ENCODE results near the gene TRDMT1. TPM values are rescaled to one million over a fixed set of nuclear protein-coding genes. Genes with fewer than 3 reads are reported as not detected.
A peak's percentile ranks its signal among the peaks of the same experiment; 100 is the strongest.

Gene TRDMT1
- total and polyA plus RNA-seq, 4 donors: 2.5 to 25.9 (median 6.5) TPM

- Histone ChIP-seq H3K27me3 (ENCODE audit: control insufficient read depth in 3 of 3, insufficient read depth in 3 of 3, low read length in 2 of 3) (no peaks in the 10 kb centered on the region), H3K4me1 (ENCODE audit: control insufficient read depth in 5 of 5, insufficient read depth in 5 of 5, low read length in 5 of 5) (peaks cover 0 to 5% (median 0%) of the 10 kb centered on the region in 5 donors), H3K27ac (ENCODE audit: low read depth in 1 of 2, low read length in 1 of 2) (no peak overlapping the region), H3K36me3 (ENCODE audit: control insufficient read depth in 4 of 4, insufficient read depth in 4 of 4, low read length in 4 of 4) (peaks cover 0 to 7% (median 0%) of the 10 kb centered on the region in 4 donors), H3K9me3 (ENCODE audit: control insufficient read depth in 4 of 4, insufficient read depth in 3 of 4, low read length in 3 of 4) (no peaks in the 10 kb centered on the region), H3K4me3 (no peak overlapping the region), H3K9ac (ENCODE audit: insufficient read depth in 1 of 2, low read length in 2 of 2) (no peak overlapping the region)
- no peak for ATAC-seq (ENCODE audit: insufficient read depth, low FRiP score)
- DNase-seq: peak in 1 of 3 donors; percentile 30
- WGBS, 2 donors: 94% methylated on average over 5 of the region's 5 CpGs
- TF ChIP-seq CTCF (IDR thresholded peaks at IDR 0.05; ENCODE audit: control extremely low read depth, extremely low read depth): no peak
Measured at GRCh38 chr10:17153321-17153720, 48.2 kb downstream of the TRDMT1 start.

GRCh38 chr10:17151716-17152115 is 49.8 kb downstream of the TRDMT1 start:
- no peak overlapping the region for H3K9ac ChIP-seq (ENCODE audit: insufficient read depth in 1 of 2, low read length in 2 of 2)
- no peak for DNase-seq
- ATAC-seq (ENCODE audit: insufficient read depth, low FRiP score): no peak
- WGBS, 2 donors: 54 to 71% methylated on average over 1 of the region's 1 CpG
- no peaks in the 10 kb centered on the region for H3K9me3 ChIP-seq (ENCODE audit: control insufficient read depth in 4 of 4, insufficient read depth in 3 of 4, low read length in 3 of 4)
- peaks cover 0 to 7% (median 0%) of the 10 kb centered on the region in 4 donors for H3K36me3 ChIP-seq (ENCODE audit: control insufficient read depth in 4 of 4, insufficient read depth in 4 of 4, low read length in 4 of 4)
- no peaks in the 10 kb centered on the region for H3K27me3 ChIP-seq (ENCODE audit: control insufficient read depth in 3 of 3, insufficient read depth in 3 of 3, low read length in 2 of 3)
- no peak overlapping the region for H3K4me3 ChIP-seq
- peaks cover 0 to 15% (median 2%) of the 10 kb centered on the region in 5 donors for H3K4me1 ChIP-seq (ENCODE audit: control insufficient read depth in 5 of 5, insufficient read depth in 5 of 5, low read length in 5 of 5)
- TF ChIP-seq CTCF (IDR thresholded peaks at IDR 0.05; ENCODE audit: control extremely low read depth, extremely low read depth): no peak
- no peak overlapping the region for H3K27ac ChIP-seq (ENCODE audit: low read depth in 1 of 2, low read length in 1 of 2)

GRCh38 chr10:17147884-17148489 is 53.5 kb downstream of the TRDMT1 start:
- no peak for TF ChIP-seq CTCF (IDR thresholded peaks at IDR 0.05; ENCODE audit: control extremely low read depth, extremely low read depth)
- 81 to 84% methylated on average over 5 of the region's 5 CpGs for WGBS, 2 donors
- no peak overlapping the region for H3K4me3 ChIP-seq
- no peak overlapping the region for H3K9ac ChIP-seq (ENCODE audit: insufficient read depth in 1 of 2, low read length in 2 of 2)
- no peak overlapping the region for H3K27ac ChIP-seq (ENCODE audit: low read depth in 1 of 2, low read length in 1 of 2)
- H3K9me3 ChIP-seq (ENCODE audit: control insufficient read depth in 4 of 4, insufficient read depth in 3 of 4, low read length in 3 of 4): no peaks in the 10 kb centered on the region
- no peak for ATAC-seq (ENCODE audit: insufficient read depth, low FRiP score)
- H3K36me3 ChIP-seq (ENCODE audit: control insufficient read depth in 4 of 4, insufficient read depth in 4 of 4, low read length in 4 of 4): peaks cover 0 to 3% (median 0%) of the 10 kb centered on the region in 4 donors
- DNase-seq: peak; percentile 45 to 78 (median 77)
- peaks cover 0 to 10% (median 2%) of the 10 kb centered on the region in 5 donors for H3K4me1 ChIP-seq (ENCODE audit: control insufficient read depth in 5 of 5, insufficient read depth in 5 of 5, low read length in 5 of 5)
- H3K27me3 ChIP-seq (ENCODE audit: control insufficient read depth in 3 of 3, insufficient read depth in 3 of 3, low read length in 2 of 3): no peaks in the 10 kb centered on the region

Data from lung (tissue), 12 donors.